Liver (tissue), 9 donors: Measurements from ENCODE around the gene LMTK2. TPM values are rescaled to one million over a fixed set of nuclear protein-coding genes. Genes with fewer than 3 reads are reported as not detected.

Experiments used
- DNase-seq: peaks from one replicate; pipeline ENCODE4 v3.0.0-alpha.2; 2017; ENCODE audit warnings: low spot score
- H3K27ac ChIP-seq, 2 donors: one replicate each; pipeline ENCODE4 v1.7.0; 2013; ENCODE audit warnings: inconsistent platforms in 2 of 2, low read length in 2 of 2, control low read depth in 1 of 2, low read depth in 1 of 2, mild to moderate bottlenecking in 1 of 2
- H3K27me3 ChIP-seq, 4 donors: one replicate each; pipeline versions ENCODE4 v1.6.1 to v1.7.0; 2013; ENCODE audit warnings: low read length in 3 of 4, inconsistent platforms in 1 of 4, mild to moderate bottlenecking in 1 of 4, moderate library complexity in 1 of 4; ENCODE audit not compliant: control insufficient read depth in 4 of 4, insufficient read depth in 4 of 4
- H3K36me3 ChIP-seq, 4 donors: one replicate each; pipeline versions ENCODE4 v1.6.1 to v1.7.0; 2013; ENCODE audit warnings: low read length in 3 of 4, mild to moderate bottlenecking in 3 of 4, low read depth in 1 of 4, moderate library complexity in 1 of 4; ENCODE audit not compliant: control insufficient read depth in 4 of 4, insufficient read depth in 3 of 4
- H3K4me1 ChIP-seq, 4 donors: one replicate each; pipeline versions ENCODE4 v1.6.1 to v1.7.0; 2013; ENCODE audit warnings: low read length in 3 of 4, mild to moderate bottlenecking in 3 of 4, moderate library complexity in 1 of 4; ENCODE audit not compliant: control insufficient read depth in 4 of 4, insufficient read depth in 4 of 4
- H3K4me3 ChIP-seq, 3 donors: one replicate each; pipeline versions ENCODE4 v1.6.1 to v1.7.0; 2013; ENCODE audit warnings: low read length in 3 of 3, control low read depth in 1 of 3, low read depth in 1 of 3, mild to moderate bottlenecking in 1 of 3
- H3K9ac ChIP-seq, 2 donors: one replicate each; pipeline ENCODE4 v1.7.0; 2013; ENCODE audit warnings: low read length in 2 of 2, mild to moderate bottlenecking in 2 of 2, moderate library complexity in 2 of 2, control low read depth in 1 of 2, low read depth in 1 of 2
- H3K9me3 ChIP-seq, 4 donors: one replicate each; pipeline versions ENCODE4 v1.6.1 to v1.7.0; 2013; ENCODE audit warnings: low read length in 3 of 4; ENCODE audit not compliant: control insufficient read depth in 4 of 4
- ATF3 ChIP-seq: IDR thresholded peaks from 2 replicates; pipeline ENCODE4 v1.6.1; 2016; ENCODE audit warnings: antibody characterized with exemption
- CTCF ChIP-seq: fragments of 150-350 bp; IDR thresholded peaks from 2 replicates; pipeline ENCODE4 v1.5.1; 2017; ENCODE audit warnings: improper control_type of control experiment, low read depth, low read length; ENCODE audit not compliant: missing input control
- EGR1 ChIP-seq, 2 donors: IDR thresholded peaks; 2 replicates each; pipeline ENCODE4 v1.6.1; 2016 to 2018; ENCODE audit warnings: antibody characterized with exemption in 2 of 2, low read depth in 2 of 2
- FOXA1 ChIP-seq: IDR thresholded peaks from 2 replicates; pipeline ENCODE4 v1.6.1; 2016; ENCODE audit warnings: antibody characterized with exemption
- FOXA2 ChIP-seq: IDR thresholded peaks from 2 replicates; pipeline ENCODE4 v1.6.1; 2016; ENCODE audit warnings: antibody characterized with exemption
- GABPA ChIP-seq, 2 donors: IDR thresholded peaks in 1 of 2; conservative IDR thresholded peaks in 1 of 2; 2 replicates each; pipeline ENCODE4 v1.6.1; 2016; ENCODE audit warnings: antibody characterized with exemption in 2 of 2, mild to moderate bottlenecking in 1 of 2, moderate library complexity in 1 of 2
- HNF4A ChIP-seq, 2 donors: conservative IDR thresholded peaks; 2 replicates each; pipeline ENCODE4 v1.6.1; 2016; ENCODE audit warnings: antibody characterized with exemption in 2 of 2, mild to moderate bottlenecking in 2 of 2
- HNF4G ChIP-seq: IDR thresholded peaks from 2 replicates; pipeline ENCODE4 v1.6.1; 2016; ENCODE audit warnings: antibody characterized with exemption
- JUND ChIP-seq, 2 donors: IDR thresholded peaks; 2 replicates each; pipeline ENCODE4 v1.6.1; 2016; ENCODE audit warnings: antibody characterized with exemption in 2 of 2
- MAX ChIP-seq: IDR thresholded peaks from 2 replicates; pipeline ENCODE4 v1.6.1; 2016; ENCODE audit warnings: antibody characterized with exemption
- NR2F2 ChIP-seq: IDR thresholded peaks from 2 replicates; pipeline ENCODE4 v1.6.1; 2016; ENCODE audit warnings: antibody characterized with exemption
- RAD21 ChIP-seq, 2 donors: IDR thresholded peaks; 2 replicates each; pipeline ENCODE4 v1.6.1; 2016; ENCODE audit warnings: antibody characterized with exemption in 2 of 2, mild to moderate bottlenecking in 2 of 2
- REST ChIP-seq: IDR thresholded peaks from 2 replicates; pipeline ENCODE4 v1.6.1; 2016; ENCODE audit warnings: antibody characterized with exemption, mild to moderate bottlenecking
- RXRA ChIP-seq, 2 donors: IDR thresholded peaks; 2 replicates each; pipeline ENCODE4 v1.6.1; 2017 to 2018; ENCODE audit warnings: antibody characterized with exemption in 2 of 2, mild to moderate bottlenecking in 1 of 2
- SP1 ChIP-seq: IDR thresholded peaks from 2 replicates; pipeline ENCODE4 v1.6.1; 2018; ENCODE audit warnings: antibody characterized with exemption, mild to moderate bottlenecking
- TAF1 ChIP-seq: conservative IDR thresholded peaks from 2 replicates; pipeline ENCODE4 v1.6.1; 2016; ENCODE audit warnings: antibody characterized with exemption, mild to moderate bottlenecking
- YY1 ChIP-seq: IDR thresholded peaks from 2 replicates; pipeline ENCODE4 v1.6.1; 2016; ENCODE audit warnings: antibody characterized with exemption, mild to moderate bottlenecking
- ZBTB33 ChIP-seq: IDR thresholded peaks from 2 replicates; pipeline ENCODE4 v1.6.1; 2016; ENCODE audit warnings: antibody characterized with exemption
- WGBS: extraction: QIAGEN DNeasy Blood & Tissue Kit; methylation state at CpG from one replicate; pipeline ENCODE4 v1.1.7; 2013; 5-methylcytosine and 5-hydroxymethylcytosine counted together
- polyA plus RNA-seq, 2 donors: library from polyadenylated mRNA; stranded (reverse) in 1 of 2; unstranded in 1 of 2; fragments of 200-250 nt in 1 of 2; fragments of >200 nt in 1 of 2; fragmentation: Nextera tagmentation in 1 of 2; extraction: Ambion mirVana in 1 of 2; gene quantifications; one replicate each; pipeline versions ENCODE4 v1.2.1 to v1.2.3, GENCODE V29; 2013 to 2015
- total RNA-seq, 2 donors: library from RNA; depleted of rRNA; stranded (reverse); fragments of >200 nt; gene quantifications; one replicate each; pipeline ENCODE4 v1.2.3, GENCODE V29; 2014
- donor health status: healthy.
- donor health status: healthy.
- donor health status: healthy.
- donor health status: healthy.
- donor health status: healthy.

Gene LMTK2
- total and polyA plus RNA-seq, 4 donors: 3.1 to 14.3 (median 9.0) TPM

- Histone ChIP-seq H3K4me3 (no peak overlapping the region), H3K9ac (no peak overlapping the region), H3K27ac (no peak overlapping the region), H3K4me1 (peaks cover 0 to 15% (median 5%) of the 10 kb centered on the region in 4 donors), H3K27me3 (no peaks in the 10 kb centered on the region), H3K9me3 (no peaks in the 10 kb centered on the region), H3K36me3 (no peaks in the 10 kb centered on the region)
- TF ChIP-seq CTCF (no peak), MAX (no peak), REST (no peak), ZBTB33 (no peak), ATF3 (no peak), YY1 (no peak), JUND (IDR thresholded peaks at IDR 0.05) (no peak), FOXA1 (no peak), HNF4G (no peak), EGR1 (IDR thresholded peaks at IDR 0.05; ENCODE audit: low read depth in 2 of 2) (no peak), SP1 (no peak), RXRA (IDR thresholded peaks at IDR 0.05) (no peak), TAF1 (no peak), NR2F2 (no peak), FOXA2 (no peak), GABPA (IDR thresholded peaks at IDR 0.05 in 1 of 2, conservative IDR thresholded peaks at IDR 0.05 in 1 of 2) (no peak), HNF4A (conservative IDR thresholded peaks at IDR 0.05) (no peak), RAD21 (IDR thresholded peaks at IDR 0.05) (no peak)
- 97% methylated on average over 10 of the region's 10 CpGs for WGBS
- DNase-seq: no peak
Measured at GRCh38 chr7:98115746-98116525, 9.3 kb downstream of the LMTK2 start.
